Bronchial epithelial cell (primary cell): ENCODE measurements around the gene RBM19. TPM values are rescaled to one million over a fixed set of nuclear protein-coding genes. Genes with fewer than 3 reads are reported as not detected.
A peak's percentile ranks its signal among the peaks of the same experiment; 100 is the strongest.

Experiments used
- DNase-seq: peaks from one replicate; pipeline ENCODE4 v3.0.0-alpha.2; 2010; ENCODE audit warnings: low read depth
- FAIRE-seq: peaks from 2 replicates; lab custom pipeline; 2011; peaks lifted over from hg19 to GRCh38; lab: Jason Lieb, UNC
- H3K27me3 ChIP-seq: 2 replicates; pipeline ENCODE4 v1.5.1; 2011; ENCODE audit warnings: low read length; ENCODE audit not compliant: control insufficient read depth, insufficient read depth
- H3K36me3 ChIP-seq: 2 replicates; pipeline ENCODE4 v1.5.1; 2011; ENCODE audit warnings: low read length; ENCODE audit not compliant: control insufficient read depth, insufficient read depth
- H3K4me3 ChIP-seq: 2 replicates; pipeline ENCODE4 v1.5.1; 2011; ENCODE audit warnings: mild to moderate bottlenecking, low read depth, low read length, control low read depth
- total RNA-seq: library from RNA; depleted of rRNA; stranded (reverse); fragments of >200 nt; gene quantifications from 2 replicates; pipeline ENCODE4 v1.2.1, GENCODE V29; 2014
- TF ChIP-seq, protein P1 (sequence below): IDR thresholded peaks from 2 replicates; pipeline ENCODE4 v1.5.1; 2011; ENCODE audit warnings: mild to moderate bottlenecking, moderate library complexity, low read length, control low read depth, inconsistent platforms; ENCODE audit not compliant: insufficient read depth, severe bottlenecking

The RBM19 gene
- total RNA-seq, 1 donor from 2014 or later, result 19.0 TPM

GRCh38 chr12:113948151-113948914, 17.8 kb downstream of the RBM19 start:
- no peak for DNase-seq
- Histone ChIP-seq H3K27me3 (no peaks in the 10 kb centered on the region), H3K4me3 (no peak overlapping the region), H3K36me3 (peaks cover 17% of the 10 kb centered on the region)
- no peak for FAIRE-seq
- TF ChIP-seq, protein P1, sequence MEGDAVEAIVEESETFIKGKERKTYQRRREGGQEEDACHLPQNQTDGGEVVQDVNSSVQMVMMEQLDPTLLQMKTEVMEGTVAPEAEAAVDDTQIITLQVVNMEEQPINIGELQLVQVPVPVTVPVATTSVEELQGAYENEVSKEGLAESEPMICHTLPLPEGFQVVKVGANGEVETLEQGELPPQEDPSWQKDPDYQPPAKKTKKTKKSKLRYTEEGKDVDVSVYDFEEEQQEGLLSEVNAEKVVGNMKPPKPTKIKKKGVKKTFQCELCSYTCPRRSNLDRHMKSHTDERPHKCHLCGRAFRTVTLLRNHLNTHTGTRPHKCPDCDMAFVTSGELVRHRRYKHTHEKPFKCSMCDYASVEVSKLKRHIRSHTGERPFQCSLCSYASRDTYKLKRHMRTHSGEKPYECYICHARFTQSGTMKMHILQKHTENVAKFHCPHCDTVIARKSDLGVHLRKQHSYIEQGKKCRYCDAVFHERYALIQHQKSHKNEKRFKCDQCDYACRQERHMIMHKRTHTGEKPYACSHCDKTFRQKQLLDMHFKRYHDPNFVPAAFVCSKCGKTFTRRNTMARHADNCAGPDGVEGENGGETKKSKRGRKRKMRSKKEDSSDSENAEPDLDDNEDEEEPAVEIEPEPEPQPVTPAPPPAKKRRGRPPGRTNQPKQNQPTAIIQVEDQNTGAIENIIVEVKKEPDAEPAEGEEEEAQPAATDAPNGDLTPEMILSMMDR, result no peak

GRCh38 chr12:113946175-113946574, 19.9 kb downstream of the RBM19 start:
- no peak for DNase-seq
- no peak for FAIRE-seq
- H3K27me3 ChIP-seq, result no peaks in the 10 kb centered on the region
- H3K4me3 ChIP-seq, result no peak overlapping the region
- H3K36me3 ChIP-seq, result peaks cover 17% of the 10 kb centered on the region
- TF ChIP-seq, protein P1, result no peak

DNA sequence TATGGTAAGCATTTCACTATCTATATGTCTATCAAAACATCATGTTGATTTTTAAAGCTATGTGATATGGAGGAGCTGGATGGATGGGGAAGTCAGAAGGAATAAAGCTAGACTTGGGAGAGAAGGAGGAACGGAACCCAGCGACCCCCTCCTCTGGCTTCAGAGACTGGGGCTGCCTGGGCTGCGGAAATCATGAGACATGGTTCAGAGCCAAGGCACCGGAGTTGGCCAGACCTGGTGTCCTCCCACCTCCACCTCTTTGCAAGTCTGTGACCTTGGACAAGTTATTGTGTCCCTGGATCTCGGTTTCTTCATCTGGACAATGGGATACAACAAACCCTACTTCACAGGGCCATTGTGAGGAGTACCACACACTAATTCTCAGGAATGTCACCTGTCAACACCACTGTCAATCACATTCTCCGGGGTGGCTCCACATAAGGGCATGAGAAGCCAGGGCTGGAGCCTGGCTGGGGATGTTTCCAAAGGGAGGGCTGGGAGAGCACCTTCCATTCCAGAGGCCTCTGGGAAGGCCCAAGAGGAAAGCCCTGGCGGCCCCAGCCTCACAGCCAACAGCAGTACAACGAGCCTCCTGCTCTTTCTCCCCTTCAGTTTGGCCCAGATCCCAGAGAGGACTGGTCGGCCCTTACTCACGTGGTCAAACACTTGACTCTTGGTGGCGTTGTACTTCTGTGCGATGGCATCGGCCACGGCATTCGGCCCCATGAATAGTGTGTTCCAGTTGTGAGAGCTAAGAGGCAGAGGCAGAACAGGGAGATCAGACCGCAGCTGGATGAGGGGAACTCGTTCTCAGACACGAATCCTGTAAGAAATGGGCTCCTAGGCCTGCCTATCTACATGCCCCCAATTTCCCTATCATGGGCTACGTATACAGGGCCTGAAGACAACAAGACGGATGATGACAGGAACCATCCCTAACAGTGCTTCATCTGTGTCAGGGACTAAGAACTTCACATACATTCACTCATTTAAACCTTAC, 20.7 kb downstream of the RBM19 start:
- peaks cover 20% of the 10 kb centered on the region for H3K36me3 ChIP-seq
- TF ChIP-seq, protein P1, result no peak
- H3K27me3 ChIP-seq, result no peaks in the 10 kb centered on the region
- FAIRE-seq (peak; percentile 18), DNase-seq (no peak)
- no peak overlapping the region for H3K4me3 ChIP-seq

DNA sequence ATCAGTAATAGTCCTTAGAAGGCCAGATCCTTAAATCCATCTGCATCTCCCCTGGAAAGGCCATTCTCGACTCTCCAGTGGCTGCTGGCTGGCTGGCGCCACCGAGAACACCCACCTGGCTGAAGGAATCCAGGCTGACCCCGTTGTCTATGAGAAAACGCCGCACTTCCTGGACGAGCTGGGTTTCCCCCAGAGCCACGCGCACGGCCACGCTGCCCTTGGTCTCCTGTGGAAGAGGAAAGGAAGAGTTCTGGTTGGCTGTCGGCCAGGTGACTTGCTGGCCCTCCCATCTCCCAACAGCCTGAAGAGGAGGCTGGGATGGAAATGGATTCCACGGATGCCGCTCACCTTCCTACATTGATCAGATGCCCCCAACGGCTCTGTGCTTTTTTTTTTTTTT, 23.9 kb downstream of the RBM19 start:
- Histone ChIP-seq H3K36me3 (peaks cover 21% of the 10 kb centered on the region), H3K4me3 (no peak overlapping the region), H3K27me3 (no peaks in the 10 kb centered on the region)
- no peak for DNase-seq
- TF ChIP-seq, protein P1, result no peak
- FAIRE-seq, result no peak

- no peaks in the 10 kb centered on the region for H3K27me3 ChIP-seq
- peaks cover 20% of the 10 kb centered on the region for H3K36me3 ChIP-seq
- DNase-seq (no peak), FAIRE-seq (no peak)
- TF ChIP-seq, protein P1, result no peak
- no peak overlapping the region for H3K4me3 ChIP-seq
These were observed 25.0 kb downstream of the RBM19 start for GRCh38 chr12:113941208-113941486.
